Endothelial cell of umbilical vein (primary cell): ENCODE measurements around the gene PLD1.

Source experiments
- CTCF ChIP-seq, 2 donors: IDR thresholded peaks; 1 replicate in 1 of 2; 2 replicates in 1 of 2; pipeline ENCODE4 v1.5.1; 2011; ENCODE audit warnings: low read length in 2 of 2, mild to moderate bottlenecking in 2 of 2, moderate library complexity in 2 of 2, control low read depth in 1 of 2, inconsistent platforms in 1 of 2, low read depth in 1 of 2; ENCODE audit not compliant: insufficient read depth in 1 of 2; ENCODE audit errors: extremely low read depth in 1 of 2
- EZH2 ChIP-seq: IDR thresholded peaks from 2 replicates; pipeline ENCODE4 v1.6.1; 2012; ENCODE audit warnings: borderline replicate concordance, low read depth, mild to moderate bottlenecking, moderate library complexity, low read length, inconsistent platforms; ENCODE audit not compliant: severe bottlenecking
- FOS ChIP-seq: IDR thresholded peaks from 2 replicates; pipeline ENCODE4 v1.6.1; 2011; ENCODE audit warnings: mild to moderate bottlenecking, low read length, moderate library complexity, borderline replicate concordance; ENCODE audit not compliant: insufficient read depth
- MYC ChIP-seq: IDR thresholded peaks from one replicate; pipeline ENCODE4 v1.6.1; 2011; ENCODE audit warnings: mild to moderate bottlenecking, low read depth, low read length
- POLR2A ChIP-seq: IDR thresholded peaks from 2 replicates; pipeline ENCODE4 v1.6.1; 2012; ENCODE audit warnings: low read depth, mild to moderate bottlenecking, control low read depth, low read length
- POLR2AphosphoS5 ChIP-seq: IDR thresholded peaks from 2 replicates; pipeline ENCODE4 v1.6.1; 2012; ENCODE audit warnings: low read depth, mild to moderate bottlenecking, control low read depth, low read length, moderate library complexity; ENCODE audit not compliant: insufficient read depth
- TF ChIP-seq, protein P1 (sequence below): IDR thresholded peaks from 2 replicates; pipeline ENCODE4 v1.6.1; 2011; ENCODE audit not compliant: insufficient read depth, insufficient read length

DNA sequence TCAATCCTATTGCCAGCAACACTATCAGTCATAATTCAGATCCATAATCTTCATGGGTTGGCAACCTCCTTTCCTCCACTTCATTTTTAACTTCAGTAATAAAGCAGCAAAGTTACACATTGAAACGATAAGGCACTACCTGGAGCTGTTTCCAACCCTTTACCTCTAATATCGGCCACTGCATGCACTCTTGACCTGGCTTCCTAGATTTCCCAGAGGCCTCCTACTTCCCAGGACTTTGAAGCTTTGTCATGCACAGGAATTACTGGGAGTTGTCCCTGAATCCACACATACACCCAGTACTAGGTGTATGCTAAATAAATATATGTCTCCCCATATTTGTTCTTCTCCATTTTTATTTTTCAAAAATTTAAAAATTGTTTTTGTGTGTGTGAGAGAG lies 126.1 kb downstream of the PLD1 start:
- TF ChIP-seq CTCF (IDR thresholded peaks at IDR 0.05; ENCODE audit: extremely low read depth in 1 of 2, insufficient read depth in 1 of 2, low read depth in 1 of 2, low read length in 2 of 2): no peak
- no peak for TF ChIP-seq POLR2A
- TF ChIP-seq EZH2: no peak
- no peak for TF ChIP-seq POLR2AphosphoS5
- TF ChIP-seq, protein P1, sequence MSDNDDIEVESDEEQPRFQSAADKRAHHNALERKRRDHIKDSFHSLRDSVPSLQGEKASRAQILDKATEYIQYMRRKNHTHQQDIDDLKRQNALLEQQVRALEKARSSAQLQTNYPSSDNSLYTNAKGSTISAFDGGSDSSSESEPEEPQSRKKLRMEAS: no peak
- no peak for TF ChIP-seq FOS
- no peak for TF ChIP-seq MYC
